Measurements from ENCODE around the gene NPY4R. TPM values are rescaled to one million over a fixed set of nuclear protein-coding genes. Genes with fewer than 3 reads are reported as not detected.
"Not testable (repeated sequence)": the region's sequence is repeated elsewhere in the genome, so short reads cannot be mapped to it uniquely, and the experiment has no call there.

Gene NPY4R
- total RNA-seq, result not detected in 2 replicates

- not testable (repeated sequence) for DNase-seq
Observed at GRCh38 chr10:46465765-46466164, at the start of gene NPY4R. NPY4R (minus strand) TSS chr10:46465958; CDS start chr10:46462635, 3,323 bp downstream.

- DNase-seq, result no peak
Observed at GRCh38 chr10:46515366-46515765, 49.6 kb upstream of the NPY4R start.

- no peak for DNase-seq
Observed at GRCh38 chr10:46514899-46515298, 49.1 kb upstream of the NPY4R start.

- DNase-seq, result no peak
Observed at GRCh38 chr10:46514431-46514861, 48.7 kb upstream of the NPY4R start.

- DNase-seq, result not testable (repeated sequence)
Observed at GRCh38 chr10:46513333-46513732, 47.6 kb upstream of the NPY4R start.

- not testable (repeated sequence) for DNase-seq
Observed at GRCh38 chr10:46512725-46513124, 47.0 kb upstream of the NPY4R start.

GRCh38 chr10:46512002-46512401, 46.2 kb upstream of the NPY4R start:
- not testable (repeated sequence) for DNase-seq

- not testable (repeated sequence) for DNase-seq
Observed at GRCh38 chr10:46499990-46500389, 34.2 kb upstream of the NPY4R start.

- not testable (repeated sequence) for DNase-seq
Observed at GRCh38 chr10:46498985-46499703, 33.4 kb upstream of the NPY4R start.

GRCh38 chr10:46497878-46498277, 32.1 kb upstream of the NPY4R start:
- DNase-seq, result not testable (repeated sequence)

GRCh38 chr10:46497401-46497800, 31.6 kb upstream of the NPY4R start:
- not testable (repeated sequence) for DNase-seq

GRCh38 chr10:46491364-46492114, 25.8 kb upstream of the NPY4R start:
- not testable (repeated sequence) for DNase-seq

- not testable (repeated sequence) for DNase-seq
Observed at GRCh38 chr10:46490285-46490684, 24.5 kb upstream of the NPY4R start.

GRCh38 chr10:46486459-46486858, 20.7 kb upstream of the NPY4R start:
- DNase-seq, result not testable (repeated sequence)

GRCh38 chr10:46474746-46475320, 9.1 kb upstream of the NPY4R start:
- not testable (repeated sequence) for DNase-seq

- not testable (repeated sequence) for DNase-seq
Observed at GRCh38 chr10:46473758-46474157, 8.0 kb upstream of the NPY4R start.

GRCh38 chr10:46470134-46470533, 4.4 kb upstream of the NPY4R start:
- not testable (repeated sequence) for DNase-seq

- not testable (repeated sequence) for DNase-seq
Observed at GRCh38 chr10:46468119-46468809, 2.5 kb upstream of the NPY4R start.

- not testable (repeated sequence) for DNase-seq
Observed at GRCh38 chr10:46463608-46464007, 2.1 kb downstream of the NPY4R start.

GRCh38 chr10:46462276-46462675, 3.5 kb downstream of the NPY4R start:
- not testable (repeated sequence) for DNase-seq

- DNase-seq, result not testable (repeated sequence)
Observed at GRCh38 chr10:46459579-46459978, 6.2 kb downstream of the NPY4R start.

- not testable (repeated sequence) for DNase-seq
Observed at GRCh38 chr10:46457071-46457470, 8.7 kb downstream of the NPY4R start.

- DNase-seq, result not testable (repeated sequence)
Observed at GRCh38 chr10:46455992-46456391, 9.8 kb downstream of the NPY4R start.
